Measurements from ENCODE around the gene MAMSTR. TPM values are rescaled to one million over a fixed set of nuclear protein-coding genes. Genes with fewer than 3 reads are reported as not detected.
A peak's percentile ranks its signal among the peaks of the same experiment; 100 is the strongest.
"Not testable (repeated sequence)": the region's sequence is repeated elsewhere in the genome, so short reads cannot be mapped to it uniquely, and the experiment has no call there.

MAMSTR gene
- total RNA-seq, 3 donors from 2014 or later, result 0.33 to 0.69 (median 0.51) TPM

GRCh38 chr19:48696353-48697010 is 23.0 kb downstream of the MAMSTR start:
- DNase-seq, result no peak
- peaks cover 4% of the 10 kb centered on the region for H3K36me3 Mint-ChIP-seq (ENCODE audit: insufficient read depth)
- peaks cover 17% of the 10 kb centered on the region for H3K27me3 Mint-ChIP-seq (ENCODE audit: low read depth)
- H3K4me1 Mint-ChIP-seq (ENCODE audit: low read depth), result peaks cover 8% of the 10 kb centered on the region
- peak overlapping the region; percentile 46 for H3K4me3 Mint-ChIP-seq
- H3K9me3 Mint-ChIP-seq, result no peaks in the 10 kb centered on the region
- peak; percentile 58 for ATAC-seq

GRCh38 chr19:48695743-48696352 is 23.7 kb downstream of the MAMSTR start, which contains the start of gene FUT2:
FUT2 (plus strand) TSS chr19:48695971; CDS start chr19:48702957, 6,986 bp downstream.
- H3K4me3 Mint-ChIP-seq, result peak within 1 kb of the TSS; percentile 46
- DNase-seq (no peak), ATAC-seq (peak in 1 of 2 donors; percentile 21)
- peaks cover 8% of the 10 kb centered on the region for H3K4me1 Mint-ChIP-seq (ENCODE audit: low read depth)
- H3K9me3 Mint-ChIP-seq, result no peaks in the 10 kb centered on the region
- peaks cover 17% of the 10 kb centered on the region for H3K27me3 Mint-ChIP-seq (ENCODE audit: low read depth)
- peaks cover 4% of the 10 kb centered on the region for H3K36me3 Mint-ChIP-seq (ENCODE audit: insufficient read depth)

GRCh38 chr19:48693629-48694028 is 25.9 kb downstream of the MAMSTR start:
- DNase-seq; H3K36me3 Mint-ChIP-seq (ENCODE audit: insufficient read depth); H3K4me1 Mint-ChIP-seq (ENCODE audit: low read depth); ATAC-seq; H3K4me3 Mint-ChIP-seq; H3K9me3 Mint-ChIP-seq: not testable (repeated sequence)
- H3K27me3 Mint-ChIP-seq (ENCODE audit: low read depth), result peaks cover 16% of the 10 kb centered on the region

- no peaks in the 10 kb centered on the region for H3K9me3 Mint-ChIP-seq
- no peak for ATAC-seq
- no peaks in the 10 kb centered on the region for H3K36me3 Mint-ChIP-seq (ENCODE audit: insufficient read depth)
- H3K27me3 Mint-ChIP-seq (ENCODE audit: low read depth), result no peaks in the 10 kb centered on the region
- no peak overlapping the region for H3K4me3 Mint-ChIP-seq
- no peaks in the 10 kb centered on the region for H3K4me1 Mint-ChIP-seq (ENCODE audit: low read depth)
- no peak for DNase-seq
These were observed 30.1 kb downstream of the MAMSTR start for GRCh38 chr19:48689449-48689848.

GRCh38 chr19:48687776-48688175 is 31.7 kb downstream of the MAMSTR start:
- no peak for DNase-seq
- Mint-ChIP-seq H3K9me3 (no peaks in the 10 kb centered on the region), H3K4me3 (no peak overlapping the region), H3K27me3 (ENCODE audit: low read depth) (no peaks in the 10 kb centered on the region), H3K4me1 (ENCODE audit: low read depth) (no peaks in the 10 kb centered on the region), H3K36me3 (ENCODE audit: insufficient read depth) (no peaks in the 10 kb centered on the region)
- ATAC-seq, result no peak

GRCh38 chr19:48686637-48687036 is 32.9 kb downstream of the MAMSTR start:
- not testable (repeated sequence) for H3K27me3 Mint-ChIP-seq (ENCODE audit: low read depth); ATAC-seq; H3K4me3 Mint-ChIP-seq; H3K4me1 Mint-ChIP-seq (ENCODE audit: low read depth); H3K36me3 Mint-ChIP-seq (ENCODE audit: insufficient read depth); H3K9me3 Mint-ChIP-seq; DNase-seq

GRCh38 chr19:48686088-48686487 is 33.4 kb downstream of the MAMSTR start:
- ATAC-seq (no peak), DNase-seq (no peak)
- no peaks in the 10 kb centered on the region for H3K4me1 Mint-ChIP-seq (ENCODE audit: low read depth)
- no peak overlapping the region for H3K4me3 Mint-ChIP-seq
- H3K27me3 Mint-ChIP-seq (ENCODE audit: low read depth), result no peaks in the 10 kb centered on the region
- H3K36me3 Mint-ChIP-seq (ENCODE audit: insufficient read depth), result no peaks in the 10 kb centered on the region
- H3K9me3 Mint-ChIP-seq, result no peaks in the 10 kb centered on the region

- Mint-ChIP-seq H3K36me3 (ENCODE audit: insufficient read depth) (no peaks in the 10 kb centered on the region), H3K9me3 (no peaks in the 10 kb centered on the region), H3K4me1 (ENCODE audit: low read depth) (no peaks in the 10 kb centered on the region), H3K27me3 (ENCODE audit: low read depth) (no peaks in the 10 kb centered on the region), H3K4me3 (no peak overlapping the region)
- ATAC-seq (no peak), DNase-seq (no peak)
These were observed 33.9 kb downstream of the MAMSTR start for GRCh38 chr19:48685583-48685982.

- DNase-seq, result peak; percentile 13
- no peaks in the 10 kb centered on the region for H3K36me3 Mint-ChIP-seq (ENCODE audit: insufficient read depth)
- no peaks in the 10 kb centered on the region for H3K27me3 Mint-ChIP-seq (ENCODE audit: low read depth)
- no peaks in the 10 kb centered on the region for H3K9me3 Mint-ChIP-seq
- H3K4me1 Mint-ChIP-seq (ENCODE audit: low read depth), result no peaks in the 10 kb centered on the region
- H3K4me3 Mint-ChIP-seq, result no peak overlapping the region
- peak; percentile 43 to 62 for ATAC-seq
These were observed 36.2 kb downstream of the MAMSTR start for GRCh38 chr19:48683349-48683748.

- H3K9me3 Mint-ChIP-seq, result no peaks in the 10 kb centered on the region
- no peak for DNase-seq
- no peaks in the 10 kb centered on the region for H3K36me3 Mint-ChIP-seq (ENCODE audit: insufficient read depth)
- peak in 1 of 2 donors; percentile 43 for ATAC-seq
- H3K4me1 Mint-ChIP-seq (ENCODE audit: low read depth), result no peaks in the 10 kb centered on the region
- no peaks in the 10 kb centered on the region for H3K27me3 Mint-ChIP-seq (ENCODE audit: low read depth)
- H3K4me3 Mint-ChIP-seq, result no peak overlapping the region
These were observed 38.4 kb downstream of the MAMSTR start for GRCh38 chr19:48681127-48681470.

GRCh38 chr19:48680436-48681126 is 38.9 kb downstream of the MAMSTR start:
- Mint-ChIP-seq H3K4me3 (no peak overlapping the region), H3K36me3 (ENCODE audit: insufficient read depth) (no peaks in the 10 kb centered on the region), H3K4me1 (ENCODE audit: low read depth) (no peaks in the 10 kb centered on the region), H3K9me3 (no peaks in the 10 kb centered on the region), H3K27me3 (ENCODE audit: low read depth) (no peaks in the 10 kb centered on the region)
- DNase-seq (no peak), ATAC-seq (no peak)

- not testable (repeated sequence) for H3K4me3 Mint-ChIP-seq; H3K36me3 Mint-ChIP-seq (ENCODE audit: insufficient read depth); H3K4me1 Mint-ChIP-seq (ENCODE audit: low read depth); H3K27me3 Mint-ChIP-seq (ENCODE audit: low read depth); ATAC-seq; DNase-seq; H3K9me3 Mint-ChIP-seq
These were observed 39.5 kb downstream of the MAMSTR start for GRCh38 chr19:48680006-48680405.

- Mint-ChIP-seq H3K36me3 (ENCODE audit: insufficient read depth) (no peaks in the 10 kb centered on the region), H3K9me3 (no peaks in the 10 kb centered on the region), H3K27me3 (ENCODE audit: low read depth) (peaks cover 2% of the 10 kb centered on the region), H3K4me3 (no peak overlapping the region), H3K4me1 (ENCODE audit: low read depth) (peaks cover 5% of the 10 kb centered on the region)
- ATAC-seq, result no peak
- DNase-seq, result no peak
These were observed 41.3 kb downstream of the MAMSTR start for GRCh38 chr19:48678201-48678600.

GRCh38 chr19:48676887-48677286 is 42.6 kb downstream of the MAMSTR start:
- DNase-seq (no peak), ATAC-seq (no peak)
- H3K4me3 Mint-ChIP-seq, result no peak overlapping the region
- H3K9me3 Mint-ChIP-seq, result no peaks in the 10 kb centered on the region
- no peaks in the 10 kb centered on the region for H3K36me3 Mint-ChIP-seq (ENCODE audit: insufficient read depth)
- H3K27me3 Mint-ChIP-seq (ENCODE audit: low read depth), result peaks cover 2% of the 10 kb centered on the region
- H3K4me1 Mint-ChIP-seq (ENCODE audit: low read depth), result peaks cover 5% of the 10 kb centered on the region

GRCh38 chr19:48676487-48676886 is 43.0 kb downstream of the MAMSTR start:
- ATAC-seq (no peak), DNase-seq (no peak)
- no peaks in the 10 kb centered on the region for H3K9me3 Mint-ChIP-seq
- peaks cover 2% of the 10 kb centered on the region for H3K27me3 Mint-ChIP-seq (ENCODE audit: low read depth)
- peaks cover 5% of the 10 kb centered on the region for H3K4me1 Mint-ChIP-seq (ENCODE audit: low read depth)
- no peaks in the 10 kb centered on the region for H3K36me3 Mint-ChIP-seq (ENCODE audit: insufficient read depth)
- H3K4me3 Mint-ChIP-seq, result no peak overlapping the region
